Gastroesophageal sphincter (tissue), 3 donors: ENCODE data around the gene GNS.

Experiments used
- POLR2A ChIP-seq, 2 donors: fragments of 450-650 bp; IDR thresholded peaks; one replicate each; pipeline ENCODE4 v1.6.1; 2017; ENCODE audit warnings: antibody characterized with exemption in 2 of 2, mild to moderate bottlenecking in 2 of 2, moderate library complexity in 1 of 2
- POLR2AphosphoS5 ChIP-seq: sonication (generic); formaldehyde crosslinking; IDR thresholded peaks from one replicate; pipeline ENCODE4 v1.6.1; 2017; ENCODE audit warnings: antibody characterized with exemption
- TF ChIP-seq, protein P1 (sequence below), 4 experiments: fragments of 200-600 bp in 2 of 4; fragments of 450-650 bp in 2 of 4; sonication (generic) in 1 of 4; IDR thresholded peaks; one replicate each; pipeline ENCODE4 v1.5.1; 2017 to 2019; ENCODE audit warnings: antibody characterized with exemption in 4 of 4, mild to moderate bottlenecking in 2 of 4, moderate library complexity in 2 of 4

GRCh38 chr12:64681200-64682052 is 77.8 kb downstream of the GNS start:
- TF ChIP-seq, protein P1, sequence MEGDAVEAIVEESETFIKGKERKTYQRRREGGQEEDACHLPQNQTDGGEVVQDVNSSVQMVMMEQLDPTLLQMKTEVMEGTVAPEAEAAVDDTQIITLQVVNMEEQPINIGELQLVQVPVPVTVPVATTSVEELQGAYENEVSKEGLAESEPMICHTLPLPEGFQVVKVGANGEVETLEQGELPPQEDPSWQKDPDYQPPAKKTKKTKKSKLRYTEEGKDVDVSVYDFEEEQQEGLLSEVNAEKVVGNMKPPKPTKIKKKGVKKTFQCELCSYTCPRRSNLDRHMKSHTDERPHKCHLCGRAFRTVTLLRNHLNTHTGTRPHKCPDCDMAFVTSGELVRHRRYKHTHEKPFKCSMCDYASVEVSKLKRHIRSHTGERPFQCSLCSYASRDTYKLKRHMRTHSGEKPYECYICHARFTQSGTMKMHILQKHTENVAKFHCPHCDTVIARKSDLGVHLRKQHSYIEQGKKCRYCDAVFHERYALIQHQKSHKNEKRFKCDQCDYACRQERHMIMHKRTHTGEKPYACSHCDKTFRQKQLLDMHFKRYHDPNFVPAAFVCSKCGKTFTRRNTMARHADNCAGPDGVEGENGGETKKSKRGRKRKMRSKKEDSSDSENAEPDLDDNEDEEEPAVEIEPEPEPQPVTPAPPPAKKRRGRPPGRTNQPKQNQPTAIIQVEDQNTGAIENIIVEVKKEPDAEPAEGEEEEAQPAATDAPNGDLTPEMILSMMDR (IDR thresholded peaks at IDR 0.05), result no peak
- TF ChIP-seq POLR2AphosphoS5 (no peak), POLR2A (IDR thresholded peaks at IDR 0.05) (no peak)
